KG1 (cell line): ENCODE results near the gene ANKLE2.
A peak's percentile ranks its signal among the peaks of the same experiment; 100 is the strongest.
"Not testable (repeated sequence)": the region's sequence is repeated elsewhere in the genome, so short reads cannot be mapped to it uniquely, and the experiment has no call there.

Experiments used
- DNase-seq: peaks from one replicate; lab custom pipeline; 2025; lab: John Stamatoyannopoulos, UW

The ANKLE2 gene

GRCh38 chr12:132761032-132761920, at the start of gene ANKLE2:
TSS of gene ANKLE2 (minus strand) at chr12:132761832. CDS start at chr12:132761798, 34 bp downstream.
- peak; percentile 12 for DNase-seq

GRCh38 chr12:132809391-132809790, 47.8 kb upstream of the ANKLE2 start:
- not testable (repeated sequence) for DNase-seq

GRCh38 chr12:132807295-132808092, 45.9 kb upstream of the ANKLE2 start:
- no peak for DNase-seq

- DNase-seq, result no peak
These were observed 45.2 kb upstream of the ANKLE2 start for GRCh38 chr12:132806857-132807256.

- no peak for DNase-seq
These were observed 42.8 kb upstream of the ANKLE2 start for GRCh38 chr12:132804426-132804861.

GRCh38 chr12:132803888-132804287, 42.3 kb upstream of the ANKLE2 start:
- DNase-seq, result no peak

- DNase-seq, result no peak
These were observed 41.5 kb upstream of the ANKLE2 start for GRCh38 chr12:132803125-132803524.

- DNase-seq, result no peak
These were observed 40.1 kb upstream of the ANKLE2 start for GRCh38 chr12:132801741-132802140.

- no peak for DNase-seq
These were observed 37.2 kb upstream of the ANKLE2 start for GRCh38 chr12:132798836-132799235.

- DNase-seq, result no peak
These were observed 36.4 kb upstream of the ANKLE2 start for GRCh38 chr12:132797820-132798570.

- DNase-seq, result no peak
These were observed 34.2 kb upstream of the ANKLE2 start for GRCh38 chr12:132795847-132796246.

GRCh38 chr12:132791940-132792339, 30.3 kb upstream of the ANKLE2 start:
- DNase-seq, result not testable (repeated sequence)

GRCh38 chr12:132789099-132789471, 27.5 kb upstream of the ANKLE2 start:
- DNase-seq, result no peak

GRCh38 chr12:132788375-132789098, 26.9 kb upstream of the ANKLE2 start:
- DNase-seq, result no peak

- no peak for DNase-seq
These were observed 26.2 kb upstream of the ANKLE2 start for GRCh38 chr12:132787877-132788276.

- DNase-seq, result no peak
These were observed 24.6 kb upstream of the ANKLE2 start for GRCh38 chr12:132786192-132786591.

GRCh38 chr12:132784580-132784979, 22.9 kb upstream of the ANKLE2 start:
- DNase-seq, result no peak

GRCh38 chr12:132783917-132784531, 22.4 kb upstream of the ANKLE2 start:
- no peak for DNase-seq

- no peak for DNase-seq
These were observed 20.3 kb upstream of the ANKLE2 start for GRCh38 chr12:132781938-132782337.

- no peak for DNase-seq
These were observed 18.2 kb upstream of the ANKLE2 start for GRCh38 chr12:132779781-132780353.

- no peak for DNase-seq
These were observed 16.0 kb upstream of the ANKLE2 start for GRCh38 chr12:132777614-132778013.
